GM23338 (cell line): ENCODE results near the gene PROKR2. TPM values are rescaled to one million over a fixed set of nuclear protein-coding genes. Genes with fewer than 3 reads are reported as not detected.

Source experiments
- ATAC-seq: fragments of 200-7000 bp; cut with Tn5 transposase; 3 replicates; pipeline ENCODE4 v1.9.1; 2020
- DNase-seq: peaks from one replicate; pipeline ENCODE4 v3.0.0-alpha.2; 2015; ENCODE audit warnings: low spot score
- H2AFZ ChIP-seq: fragments of 200-600 bp; sonication (generic); 2 replicates; pipeline ENCODE4 v1.8.0; 2016; ENCODE audit warnings: antibody characterized with exemption, mild to moderate bottlenecking, moderate library complexity
- H3F3A ChIP-seq: fragments of 200-600 bp; sonication (generic); replicated peaks from 2 replicates; pipeline ENCODE4 v1.8.0; 2017; ENCODE audit warnings: antibody characterized with exemption, mixed run types, low read depth
- H3K27ac ChIP-seq: fragments of 200-600 bp; sonication (generic); 2 replicates; pipeline ENCODE4 v1.6.1; 2016; ENCODE audit warnings: low read depth
- H3K27me3 ChIP-seq: fragments of 200-600 bp; sonication (generic); 2 replicates; pipeline ENCODE4 v1.8.0; 2016; ENCODE audit warnings: mild to moderate bottlenecking, mixed run types, moderate library complexity; ENCODE audit not compliant: insufficient read depth
- H3K36me3 ChIP-seq: fragments of 200-600 bp; sonication (generic); 2 replicates; pipeline ENCODE4 v1.8.0; 2016; ENCODE audit warnings: mild to moderate bottlenecking; ENCODE audit not compliant: insufficient read depth
- H3K4me1 ChIP-seq: fragments of 200-600 bp; sonication (generic); 2 replicates; pipeline ENCODE4 v1.8.0; 2016; ENCODE audit warnings: mild to moderate bottlenecking, moderate library complexity; ENCODE audit not compliant: insufficient read depth
- H3K4me2 ChIP-seq: fragments of 200-600 bp; sonication (generic); 2 replicates; pipeline ENCODE4 v1.7.1; 2017; ENCODE audit warnings: mixed run types
- H3K4me3 ChIP-seq: fragments of 200-600 bp; sonication (generic); 2 replicates; pipeline ENCODE4 v1.6.1; 2016; ENCODE audit warnings: mixed run types
- H3K79me2 ChIP-seq: fragments of 200-600 bp; sonication (generic); replicated peaks from 2 replicates; pipeline ENCODE4 v1.8.0; 2017; ENCODE audit warnings: mild to moderate bottlenecking; ENCODE audit not compliant: insufficient read depth
- H3K9me2 ChIP-seq: fragments of 200-600 bp; sonication (generic); 2 replicates; pipeline ENCODE4 v1.8.0; 2017; ENCODE audit not compliant: insufficient read depth
- H4K20me1 ChIP-seq: fragments of 200-600 bp; sonication (generic); replicated peaks from 2 replicates; pipeline ENCODE4 v1.8.0; 2017; ENCODE audit warnings: mild to moderate bottlenecking; ENCODE audit not compliant: insufficient read depth
- H3K27ac Mint-ChIP-seq: 2 replicates; pipeline ENCODE4 v1.8.0; 2020; ENCODE audit warnings: inconsistent platforms, mild to moderate bottlenecking, moderate library complexity, mixed read lengths
- H3K27me3 Mint-ChIP-seq: 3 replicates; pipeline ENCODE4 v1.8.0; 2022; ENCODE audit warnings: low read depth, mild to moderate bottlenecking, moderate library complexity, mixed read lengths, inconsistent platforms; ENCODE audit not compliant: insufficient read depth, poor library complexity
- H3K36me3 Mint-ChIP-seq: 3 replicates; pipeline ENCODE4 v1.8.0; 2021; ENCODE audit warnings: low read depth, mild to moderate bottlenecking, inconsistent platforms, moderate library complexity, mixed read lengths
- H3K4me1 Mint-ChIP-seq: 3 replicates; pipeline ENCODE4 v1.8.0; 2020; ENCODE audit warnings: mild to moderate bottlenecking, inconsistent platforms, mixed read lengths
- H3K4me3 Mint-ChIP-seq: 3 replicates; pipeline ENCODE4 v1.8.0; 2021; ENCODE audit warnings: moderate library complexity, mild to moderate bottlenecking, inconsistent platforms, mixed read lengths
- H3K9me3 Mint-ChIP-seq: 3 replicates; pipeline ENCODE4 v1.8.0; 2020; ENCODE audit warnings: moderate library complexity, mild to moderate bottlenecking, inconsistent platforms, mixed read lengths
- ETS1 ChIP-seq: IDR thresholded peaks from 2 replicates; pipeline ENCODE4 v1.6.1; 2016; ENCODE audit warnings: antibody characterized with exemption
- EZH2 ChIP-seq: fragments of 200-600 bp; sonication (generic); IDR thresholded peaks from one replicate; pipeline ENCODE4 v1.8.0; 2017; ENCODE audit warnings: antibody characterized with exemption, mild to moderate bottlenecking, low read depth; ENCODE audit not compliant: unreplicated experiment
- EZH2phosphoT487 ChIP-seq: fragments of 200-600 bp; sonication (generic); IDR thresholded peaks from one replicate; pipeline ENCODE4 v1.8.1; 2018; ENCODE audit warnings: antibody characterized with exemption; ENCODE audit not compliant: unreplicated experiment
- JUNB ChIP-seq: IDR thresholded peaks from one replicate; pipeline ENCODE4 v1.6.1; 2016; ENCODE audit warnings: antibody characterized with exemption; ENCODE audit not compliant: unreplicated experiment
- NANOG ChIP-seq: IDR thresholded peaks from 2 replicates; pipeline ENCODE4 v1.6.1; 2016; ENCODE audit warnings: antibody characterized with exemption, borderline replicate concordance
- POLR2AphosphoS5 ChIP-seq: IDR thresholded peaks from 2 replicates; pipeline ENCODE4 v1.6.1; 2016; ENCODE audit warnings: antibody characterized with exemption, low read depth
- STAT1 ChIP-seq: IDR thresholded peaks from one replicate; pipeline ENCODE4 v1.6.1; 2016; ENCODE audit warnings: antibody characterized with exemption; ENCODE audit not compliant: unreplicated experiment
- ZNF114 ChIP-seq: fragments of 250-450 bp; sonication (Bioruptor Pico); IDR thresholded peaks from 2 replicates; pipeline ENCODE4 v1.5.0; 2020; ENCODE audit warnings: mild to moderate bottlenecking, moderate library complexity
- ZNF331 ChIP-seq: fragments of 250-450 bp; sonication (Bioruptor Pico); IDR thresholded peaks from 2 replicates; pipeline ENCODE4 v1.5.0; 2020; ENCODE audit warnings: low read depth, mild to moderate bottlenecking, moderate library complexity
- polyA plus RNA-seq: library from polyadenylated mRNA; unstranded; fragments of >200 nt; fragmentation: Nextera tagmentation; extraction: Ambion mirVana; gene quantifications from 2 replicates; pipeline ENCODE4 v1.2.1, GENCODE V29; 2016
- total RNA-seq: library from RNA; depleted of rRNA; stranded (reverse); fragments of >200 nt; shearing (Covaris generic); gene quantifications from 2 replicates; pipeline ENCODE4 v1.2.3, GENCODE V29; 2014
- TF ChIP-seq, protein P1 (sequence below): IDR thresholded peaks from one replicate; pipeline ENCODE4 v1.6.1; 2018; ENCODE audit warnings: antibody characterized with exemption; ENCODE audit not compliant: unreplicated experiment
- TF ChIP-seq, protein P2 (sequence below): fragments of 250-450 bp; sonication (Bioruptor Pico); IDR thresholded peaks from 2 replicates; pipeline ENCODE4 v1.5.0; 2020; ENCODE audit warnings: mild to moderate bottlenecking, moderate library complexity
- TF ChIP-seq, protein P3 (sequence below), 2 experiments: fragments of 200-600 bp in 1 of 2; sonication (generic) in 1 of 2; conservative IDR thresholded peaks; 2 replicates each; pipeline versions ENCODE4 v1.5.1 to v1.6.1; 2016 to 2017; ENCODE audit warnings: antibody characterized with exemption in 2 of 2, low read depth in 2 of 2, mild to moderate bottlenecking in 2 of 2, moderate library complexity in 1 of 2

PROKR2 gene
- total and polyA plus RNA-seq, 2 experiments from 2014 or later = 1.9 to 5.9 TPM

DNA sequence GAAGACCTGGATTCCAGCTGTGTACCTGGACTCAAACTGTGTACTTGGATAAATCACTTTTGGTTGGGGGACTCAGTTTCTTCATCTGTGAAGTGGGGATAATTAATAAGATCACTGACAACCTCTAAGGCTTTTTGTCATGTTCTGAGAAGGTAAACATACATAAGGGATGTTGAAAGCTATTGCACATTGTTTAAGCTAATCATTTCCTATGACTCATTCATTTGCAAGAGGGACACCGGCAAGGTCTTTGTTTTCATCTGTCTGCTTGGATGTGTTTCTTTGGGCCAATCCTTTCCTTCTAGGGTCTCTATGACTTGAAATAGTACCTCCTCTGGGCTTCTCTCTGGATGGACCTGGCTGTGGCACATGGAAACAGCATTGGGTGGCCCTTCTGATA is 6.8 kb downstream of the PROKR2 start:
- Mint-ChIP-seq H3K4me1 (peaks cover 1% of the 10 kb centered on the region; the same call in 2 of the 3 replicates), H3K27ac (no peak overlapping the region), H3K36me3 (peaks cover 57% of the 10 kb centered on the region), H3K4me3 (no peak overlapping the region), H3K27me3 (peaks cover 20% of the 10 kb centered on the region), H3K9me3 (peaks cover 42% of the 10 kb centered on the region)
- Histone ChIP-seq H3F3A (no peaks in the 10 kb centered on the region), H3K4me1 (no peaks in the 10 kb centered on the region), H3K36me3 (peaks cover 5% of the 10 kb centered on the region; the same call in 1 of the 2 replicates), H2AFZ (no peak overlapping the region), H3K9me2 (peaks cover 11% of the 10 kb centered on the region; the same call in 1 of the 2 replicates), H3K79me2 (no peaks in the 10 kb centered on the region), H3K27ac (no peak overlapping the region), H4K20me1 (no peaks in the 10 kb centered on the region), H3K4me3 (no peak overlapping the region), H3K27me3 (peaks cover 13% of the 10 kb centered on the region), H3K4me2 (no peak overlapping the region)
- TF ChIP-seq ZNF331 (no peak), EZH2phosphoT487 (no peak), STAT1 (no peak), JUNB (no peak), ETS1 (no peak), NANOG (no peak), POLR2AphosphoS5 (no peak), ZNF114 (CRISPR knock-in tag) (no peak), EZH2 (no peak)
- TF ChIP-seq, protein P1, sequence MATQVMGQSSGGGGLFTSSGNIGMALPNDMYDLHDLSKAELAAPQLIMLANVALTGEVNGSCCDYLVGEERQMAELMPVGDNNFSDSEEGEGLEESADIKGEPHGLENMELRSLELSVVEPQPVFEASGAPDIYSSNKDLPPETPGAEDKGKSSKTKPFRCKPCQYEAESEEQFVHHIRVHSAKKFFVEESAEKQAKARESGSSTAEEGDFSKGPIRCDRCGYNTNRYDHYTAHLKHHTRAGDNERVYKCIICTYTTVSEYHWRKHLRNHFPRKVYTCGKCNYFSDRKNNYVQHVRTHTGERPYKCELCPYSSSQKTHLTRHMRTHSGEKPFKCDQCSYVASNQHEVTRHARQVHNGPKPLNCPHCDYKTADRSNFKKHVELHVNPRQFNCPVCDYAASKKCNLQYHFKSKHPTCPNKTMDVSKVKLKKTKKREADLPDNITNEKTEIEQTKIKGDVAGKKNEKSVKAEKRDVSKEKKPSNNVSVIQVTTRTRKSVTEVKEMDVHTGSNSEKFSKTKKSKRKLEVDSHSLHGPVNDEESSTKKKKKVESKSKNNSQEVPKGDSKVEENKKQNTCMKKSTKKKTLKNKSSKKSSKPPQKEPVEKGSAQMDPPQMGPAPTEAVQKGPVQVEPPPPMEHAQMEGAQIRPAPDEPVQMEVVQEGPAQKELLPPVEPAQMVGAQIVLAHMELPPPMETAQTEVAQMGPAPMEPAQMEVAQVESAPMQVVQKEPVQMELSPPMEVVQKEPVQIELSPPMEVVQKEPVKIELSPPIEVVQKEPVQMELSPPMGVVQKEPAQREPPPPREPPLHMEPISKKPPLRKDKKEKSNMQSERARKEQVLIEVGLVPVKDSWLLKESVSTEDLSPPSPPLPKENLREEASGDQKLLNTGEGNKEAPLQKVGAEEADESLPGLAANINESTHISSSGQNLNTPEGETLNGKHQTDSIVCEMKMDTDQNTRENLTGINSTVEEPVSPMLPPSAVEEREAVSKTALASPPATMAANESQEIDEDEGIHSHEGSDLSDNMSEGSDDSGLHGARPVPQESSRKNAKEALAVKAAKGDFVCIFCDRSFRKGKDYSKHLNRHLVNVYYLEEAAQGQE = no peak
- TF ChIP-seq, protein P2, sequence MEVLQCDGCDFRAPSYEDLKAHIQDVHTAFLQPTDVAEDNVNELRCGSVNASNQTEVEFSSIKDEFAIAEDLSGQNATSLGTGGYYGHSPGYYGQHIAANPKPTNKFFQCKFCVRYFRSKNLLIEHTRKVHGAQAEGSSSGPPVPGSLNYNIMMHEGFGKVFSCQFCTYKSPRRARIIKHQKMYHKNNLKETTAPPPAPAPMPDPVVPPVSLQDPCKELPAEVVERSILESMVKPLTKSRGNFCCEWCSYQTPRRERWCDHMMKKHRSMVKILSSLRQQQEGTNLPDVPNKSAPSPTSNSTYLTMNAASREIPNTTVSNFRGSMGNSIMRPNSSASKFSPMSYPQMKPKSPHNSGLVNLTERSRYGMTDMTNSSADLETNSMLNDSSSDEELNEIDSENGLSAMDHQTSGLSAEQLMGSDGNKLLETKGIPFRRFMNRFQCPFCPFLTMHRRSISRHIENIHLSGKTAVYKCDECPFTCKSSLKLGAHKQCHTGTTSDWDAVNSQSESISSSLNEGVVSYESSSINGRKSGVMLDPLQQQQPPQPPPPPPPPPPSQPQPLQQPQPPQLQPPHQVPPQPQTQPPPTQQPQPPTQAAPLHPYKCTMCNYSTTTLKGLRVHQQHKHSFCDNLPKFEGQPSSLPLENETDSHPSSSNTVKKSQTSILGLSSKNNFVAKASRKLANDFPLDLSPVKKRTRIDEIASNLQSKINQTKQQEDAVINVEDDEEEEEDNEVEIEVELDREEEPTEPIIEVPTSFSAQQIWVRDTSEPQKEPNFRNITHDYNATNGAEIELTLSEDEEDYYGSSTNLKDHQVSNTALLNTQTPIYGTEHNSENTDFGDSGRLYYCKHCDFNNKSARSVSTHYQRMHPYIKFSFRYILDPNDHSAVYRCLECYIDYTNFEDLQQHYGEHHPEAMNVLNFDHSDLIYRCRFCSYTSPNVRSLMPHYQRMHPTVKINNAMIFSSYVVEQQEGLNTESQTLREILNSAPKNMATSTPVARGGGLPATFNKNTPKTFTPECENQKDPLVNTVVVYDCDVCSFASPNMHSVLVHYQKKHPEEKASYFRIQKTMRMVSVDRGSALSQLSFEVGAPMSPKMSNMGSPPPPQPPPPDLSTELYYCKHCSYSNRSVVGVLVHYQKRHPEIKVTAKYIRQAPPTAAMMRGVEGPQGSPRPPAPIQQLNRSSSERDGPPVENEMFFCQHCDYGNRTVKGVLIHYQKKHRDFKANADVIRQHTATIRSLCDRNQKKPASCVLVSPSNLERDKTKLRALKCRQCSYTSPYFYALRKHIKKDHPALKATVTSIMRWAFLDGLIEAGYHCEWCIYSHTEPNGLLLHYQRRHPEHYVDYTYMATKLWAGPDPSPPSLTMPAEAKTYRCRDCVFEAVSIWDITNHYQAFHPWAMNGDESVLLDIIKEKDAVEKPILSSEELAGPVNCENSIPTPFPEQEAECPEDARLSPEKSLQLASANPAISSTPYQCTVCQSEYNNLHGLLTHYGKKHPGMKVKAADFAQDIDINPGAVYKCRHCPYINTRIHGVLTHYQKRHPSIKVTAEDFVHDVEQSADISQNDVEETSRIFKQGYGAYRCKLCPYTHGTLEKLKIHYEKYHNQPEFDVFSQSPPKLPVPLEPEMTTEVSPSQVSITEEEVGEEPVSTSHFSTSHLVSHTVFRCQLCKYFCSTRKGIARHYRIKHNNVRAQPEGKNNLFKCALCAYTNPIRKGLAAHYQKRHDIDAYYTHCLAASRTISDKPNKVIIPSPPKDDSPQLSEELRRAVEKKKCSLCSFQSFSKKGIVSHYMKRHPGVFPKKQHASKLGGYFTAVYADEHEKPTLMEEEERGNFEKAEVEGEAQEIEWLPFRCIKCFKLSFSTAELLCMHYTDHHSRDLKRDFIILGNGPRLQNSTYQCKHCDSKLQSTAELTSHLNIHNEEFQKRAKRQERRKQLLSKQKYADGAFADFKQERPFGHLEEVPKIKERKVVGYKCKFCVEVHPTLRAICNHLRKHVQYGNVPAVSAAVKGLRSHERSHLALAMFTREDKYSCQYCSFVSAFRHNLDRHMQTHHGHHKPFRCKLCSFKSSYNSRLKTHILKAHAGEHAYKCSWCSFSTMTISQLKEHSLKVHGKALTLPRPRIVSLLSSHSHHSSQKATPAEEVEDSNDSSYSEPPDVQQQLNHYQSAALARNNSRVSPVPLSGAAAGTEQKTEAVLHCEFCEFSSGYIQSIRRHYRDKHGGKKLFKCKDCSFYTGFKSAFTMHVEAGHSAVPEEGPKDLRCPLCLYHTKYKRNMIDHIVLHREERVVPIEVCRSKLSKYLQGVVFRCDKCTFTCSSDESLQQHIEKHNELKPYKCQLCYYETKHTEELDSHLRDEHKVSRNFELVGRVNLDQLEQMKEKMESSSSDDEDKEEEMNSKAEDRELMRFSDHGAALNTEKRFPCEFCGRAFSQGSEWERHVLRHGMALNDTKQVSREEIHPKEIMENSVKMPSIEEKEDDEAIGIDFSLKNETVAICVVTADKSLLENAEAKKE = no peak
- TF ChIP-seq, protein P3, sequence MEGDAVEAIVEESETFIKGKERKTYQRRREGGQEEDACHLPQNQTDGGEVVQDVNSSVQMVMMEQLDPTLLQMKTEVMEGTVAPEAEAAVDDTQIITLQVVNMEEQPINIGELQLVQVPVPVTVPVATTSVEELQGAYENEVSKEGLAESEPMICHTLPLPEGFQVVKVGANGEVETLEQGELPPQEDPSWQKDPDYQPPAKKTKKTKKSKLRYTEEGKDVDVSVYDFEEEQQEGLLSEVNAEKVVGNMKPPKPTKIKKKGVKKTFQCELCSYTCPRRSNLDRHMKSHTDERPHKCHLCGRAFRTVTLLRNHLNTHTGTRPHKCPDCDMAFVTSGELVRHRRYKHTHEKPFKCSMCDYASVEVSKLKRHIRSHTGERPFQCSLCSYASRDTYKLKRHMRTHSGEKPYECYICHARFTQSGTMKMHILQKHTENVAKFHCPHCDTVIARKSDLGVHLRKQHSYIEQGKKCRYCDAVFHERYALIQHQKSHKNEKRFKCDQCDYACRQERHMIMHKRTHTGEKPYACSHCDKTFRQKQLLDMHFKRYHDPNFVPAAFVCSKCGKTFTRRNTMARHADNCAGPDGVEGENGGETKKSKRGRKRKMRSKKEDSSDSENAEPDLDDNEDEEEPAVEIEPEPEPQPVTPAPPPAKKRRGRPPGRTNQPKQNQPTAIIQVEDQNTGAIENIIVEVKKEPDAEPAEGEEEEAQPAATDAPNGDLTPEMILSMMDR (conservative IDR thresholded peaks at IDR 0.05; ENCODE audit: low read depth in 2 of 2) = no peak
- DNase-seq = no peak
- ATAC-seq = no peak
